Hepatocyte (in vitro differentiated cells): ENCODE data around the gene RRAGB. TPM values are rescaled to one million over a fixed set of nuclear protein-coding genes. Genes with fewer than 3 reads are reported as not detected.
"Not testable (repeated sequence)": the region's sequence is repeated elsewhere in the genome, so short reads cannot be mapped to it uniquely, and the experiment has no call there.

Experiments
- DNase-seq: peaks from one replicate; pipeline ENCODE4 v3.0.0-alpha.2; 2016; ENCODE audit warnings: low spot score
- H2AFZ ChIP-seq: fragments of 200-600 bp; sonication (generic); 2 replicates; pipeline ENCODE4 v1.6.0; 2016; ENCODE audit warnings: antibody characterized with exemption, mild to moderate bottlenecking
- H3K27ac ChIP-seq: fragments of 200-600 bp; sonication (generic); 2 replicates; pipeline ENCODE4 v1.5.1; 2016; ENCODE audit warnings: mild to moderate bottlenecking
- H3K27me3 ChIP-seq: fragments of 200-600 bp; sonication (generic); 2 replicates; pipeline ENCODE4 v1.6.1; 2016
- H3K36me3 ChIP-seq: fragments of 200-600 bp; sonication (generic); replicated peaks from 2 replicates; pipeline ENCODE4 v1.5.1; 2016; ENCODE audit warnings: low read depth; ENCODE audit not compliant: insufficient read depth
- H3K4me1 ChIP-seq: fragments of 200-600 bp; sonication (generic); 2 replicates; pipeline ENCODE4 v1.5.1; 2016; ENCODE audit warnings: mild to moderate bottlenecking, moderate library complexity; ENCODE audit not compliant: insufficient read depth
- H3K4me2 ChIP-seq: fragments of 200-600 bp; sonication (generic); 2 replicates; pipeline ENCODE4 v1.6.0; 2016
- H3K4me3 ChIP-seq: fragments of 200-600 bp; sonication (generic); 2 replicates; pipeline ENCODE4 v1.5.1; 2016; ENCODE audit warnings: mild to moderate bottlenecking
- H3K79me2 ChIP-seq: fragments of 200-600 bp; sonication (generic); 2 replicates; pipeline ENCODE4 v1.6.0; 2017; ENCODE audit warnings: mild to moderate bottlenecking
- H3K9me2 ChIP-seq: fragments of 200-600 bp; sonication (generic); replicated peaks from 2 replicates; pipeline ENCODE4 v1.6.0; 2017; ENCODE audit warnings: mild to moderate bottlenecking; ENCODE audit not compliant: insufficient read depth
- H3K9me3 ChIP-seq: fragments of 200-600 bp; sonication (generic); 2 replicates; pipeline ENCODE4 v1.5.1; 2016; ENCODE audit warnings: low read depth, mild to moderate bottlenecking
- H4K20me1 ChIP-seq: fragments of 200-600 bp; sonication (generic); 2 replicates; pipeline ENCODE4 v1.6.0; 2016; ENCODE audit warnings: mild to moderate bottlenecking; ENCODE audit not compliant: insufficient read depth, poor library complexity, severe bottlenecking
- EZH2 ChIP-seq: fragments of 200-600 bp; sonication (generic); IDR thresholded peaks from 2 replicates; pipeline ENCODE4 v1.6.1; 2016; ENCODE audit warnings: antibody characterized with exemption, mild to moderate bottlenecking, borderline replicate concordance
- EZH2phosphoT487 ChIP-seq: fragments of 200-600 bp; sonication (generic); IDR thresholded peaks from one replicate; pipeline ENCODE4 v1.6.1; 2018; ENCODE audit warnings: antibody characterized with exemption, mild to moderate bottlenecking, low read depth, moderate library complexity; ENCODE audit not compliant: unreplicated experiment, severe bottlenecking
- WGBS: methylation state at CpG from one replicate; pipeline ENCODE4 v1.1.6; 2016; ENCODE audit warnings: low lambda C conversion rate; ENCODE audit errors: missing lambda C conversion rate; 5-methylcytosine and 5-hydroxymethylcytosine counted together
- polyA plus RNA-seq: library from polyadenylated mRNA; unstranded; fragments of >200 nt; fragmentation: Nextera tagmentation; extraction: Ambion mirVana; gene quantifications from 2 replicates; pipeline ENCODE4 v1.2.1, GENCODE V29; 2016
- total RNA-seq: library from RNA; depleted of rRNA; stranded (reverse); fragments of >200 nt; gene quantifications from 2 replicates; pipeline ENCODE4 v1.2.3, GENCODE V29; 2014
- TF ChIP-seq, protein P1 (sequence below): fragments of 200-600 bp; sonication (generic); IDR thresholded peaks from 2 replicates; pipeline ENCODE4 v1.5.1; 2016; ENCODE audit warnings: antibody characterized with exemption, mild to moderate bottlenecking; ENCODE audit not compliant: poor library complexity

RRAGB gene, protein sequence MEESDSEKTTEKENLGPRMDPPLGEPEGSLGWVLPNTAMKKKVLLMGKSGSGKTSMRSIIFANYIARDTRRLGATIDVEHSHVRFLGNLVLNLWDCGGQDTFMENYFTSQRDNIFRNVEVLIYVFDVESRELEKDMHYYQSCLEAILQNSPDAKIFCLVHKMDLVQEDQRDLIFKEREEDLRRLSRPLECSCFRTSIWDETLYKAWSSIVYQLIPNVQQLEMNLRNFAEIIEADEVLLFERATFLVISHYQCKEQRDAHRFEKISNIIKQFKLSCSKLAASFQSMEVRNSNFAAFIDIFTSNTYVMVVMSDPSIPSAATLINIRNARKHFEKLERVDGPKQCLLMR
- total RNA-seq = 16.3 and 26.6 TPM in 2 replicates
- 23.2 and 25.5 TPM in 2 replicates for polyA plus RNA-seq

DNA sequence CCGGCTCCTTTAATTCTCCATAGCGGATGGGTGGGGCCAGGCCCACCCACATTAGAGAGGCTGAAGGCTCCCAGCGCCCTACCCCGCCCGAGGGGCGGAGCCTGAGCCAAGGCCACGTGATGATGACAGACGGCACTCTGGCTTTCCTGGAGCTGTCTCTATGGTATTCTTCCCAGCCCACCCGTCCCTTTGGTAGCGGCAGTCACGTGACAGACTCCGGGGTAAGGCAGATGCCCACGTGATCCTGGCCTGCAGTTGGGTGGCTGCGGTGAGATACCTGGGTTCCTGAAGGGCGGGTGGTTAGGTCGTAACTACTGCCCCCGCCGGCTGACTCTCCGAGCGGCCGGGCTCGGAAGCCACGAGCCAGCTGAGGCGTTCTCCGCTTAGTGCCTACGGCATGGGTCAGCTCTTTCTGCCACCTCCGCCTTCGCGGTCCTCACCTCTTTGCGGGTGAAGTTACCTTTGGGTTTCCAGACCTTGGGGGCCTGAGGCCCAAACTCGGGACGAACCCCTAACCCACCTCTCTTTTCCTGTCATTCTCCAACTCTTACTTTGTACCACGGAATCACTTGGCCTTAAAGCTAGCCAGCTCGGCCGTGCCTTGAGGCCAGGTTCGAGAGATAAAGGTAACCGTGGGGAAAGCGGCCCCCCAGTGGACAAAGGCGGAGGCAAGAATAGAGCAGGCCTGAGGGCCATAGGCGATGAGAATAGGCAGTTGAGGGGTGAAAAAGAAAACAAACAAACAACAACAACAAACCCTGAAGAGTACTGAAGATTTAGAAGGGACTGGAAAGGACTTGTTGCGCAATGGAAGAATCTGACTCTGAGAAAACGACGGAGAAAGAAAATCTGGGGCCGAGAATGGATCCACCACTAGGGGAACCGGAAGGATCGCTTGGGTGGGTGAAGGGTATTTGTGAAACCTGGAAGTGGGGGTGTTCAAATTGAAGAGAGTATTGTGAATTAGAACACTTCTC, at the start of gene RRAGB:
Gene RRAGB (plus strand): TSS at position 229 of the 977 bp plus-strand sequence. CDS start 579 bp downstream, at position 808.
- Histone ChIP-seq H3K27me3 (no peaks in the 10 kb centered on the region), H3K27ac (peak within 1 kb of the TSS; percentile 92), H2AFZ (peak within 1 kb of the TSS; percentile 60), H3K9me2 (no peaks in the 10 kb centered on the region), H4K20me1 (no peaks in the 10 kb centered on the region), H3K4me1 (peaks cover 6% of the 10 kb centered on the region), H3K4me2 (peak within 1 kb of the TSS; percentile 78), H3K79me2 (peaks cover 18% of the 10 kb centered on the region), H3K4me3 (peak within 1 kb of the TSS; percentile 23), H3K36me3 (no peaks in the 10 kb centered on the region), H3K9me3 (no peaks in the 10 kb centered on the region)
- TF ChIP-seq, protein P1, sequence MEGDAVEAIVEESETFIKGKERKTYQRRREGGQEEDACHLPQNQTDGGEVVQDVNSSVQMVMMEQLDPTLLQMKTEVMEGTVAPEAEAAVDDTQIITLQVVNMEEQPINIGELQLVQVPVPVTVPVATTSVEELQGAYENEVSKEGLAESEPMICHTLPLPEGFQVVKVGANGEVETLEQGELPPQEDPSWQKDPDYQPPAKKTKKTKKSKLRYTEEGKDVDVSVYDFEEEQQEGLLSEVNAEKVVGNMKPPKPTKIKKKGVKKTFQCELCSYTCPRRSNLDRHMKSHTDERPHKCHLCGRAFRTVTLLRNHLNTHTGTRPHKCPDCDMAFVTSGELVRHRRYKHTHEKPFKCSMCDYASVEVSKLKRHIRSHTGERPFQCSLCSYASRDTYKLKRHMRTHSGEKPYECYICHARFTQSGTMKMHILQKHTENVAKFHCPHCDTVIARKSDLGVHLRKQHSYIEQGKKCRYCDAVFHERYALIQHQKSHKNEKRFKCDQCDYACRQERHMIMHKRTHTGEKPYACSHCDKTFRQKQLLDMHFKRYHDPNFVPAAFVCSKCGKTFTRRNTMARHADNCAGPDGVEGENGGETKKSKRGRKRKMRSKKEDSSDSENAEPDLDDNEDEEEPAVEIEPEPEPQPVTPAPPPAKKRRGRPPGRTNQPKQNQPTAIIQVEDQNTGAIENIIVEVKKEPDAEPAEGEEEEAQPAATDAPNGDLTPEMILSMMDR = peak; percentile 60
- TF ChIP-seq EZH2phosphoT487 = no peak
- WGBS = 42% methylated on average over 42 of the region's 46 CpGs
- peak; percentile 96 for DNase-seq

DNA sequence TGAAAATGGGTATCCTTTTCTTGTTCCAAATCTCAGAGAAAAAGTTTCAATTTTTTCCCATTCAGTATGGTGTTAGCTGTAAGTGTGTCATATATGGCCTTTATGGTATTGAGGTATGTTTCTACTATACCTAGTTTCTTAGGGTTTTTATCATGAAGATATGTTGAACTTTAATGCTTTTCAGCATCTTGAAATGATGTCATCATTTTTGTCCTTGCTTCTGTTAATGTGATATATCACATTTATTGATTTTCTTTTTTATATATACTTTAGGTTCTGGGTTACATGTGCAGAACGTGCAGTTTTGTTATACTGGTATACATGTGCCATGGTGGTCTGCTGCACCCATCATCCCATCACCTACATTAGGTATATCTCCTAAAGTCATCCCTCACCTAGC, 49.5 kb upstream of the RRAGB start:
- H4K20me1 ChIP-seq = no peaks in the 10 kb centered on the region
- TF ChIP-seq, protein P1 = no peak
- TF ChIP-seq EZH2 (no peak), EZH2phosphoT487 (no peak)
- H3K4me2 ChIP-seq = no peak overlapping the region
- no peaks in the 10 kb centered on the region for H3K36me3 ChIP-seq
- no peaks in the 10 kb centered on the region for H3K9me2 ChIP-seq
- 6% methylated on average over 1 of the region's 1 CpG for WGBS
- no peaks in the 10 kb centered on the region for H3K79me2 ChIP-seq
- H3K27ac ChIP-seq = no peak overlapping the region
- peaks cover 4% of the 10 kb centered on the region for H3K9me3 ChIP-seq
- no peak for DNase-seq
- no peaks in the 10 kb centered on the region for H3K4me1 ChIP-seq
- no peaks in the 10 kb centered on the region for H3K27me3 ChIP-seq
- H2AFZ ChIP-seq = no peak overlapping the region
- no peak overlapping the region for H3K4me3 ChIP-seq

DNA sequence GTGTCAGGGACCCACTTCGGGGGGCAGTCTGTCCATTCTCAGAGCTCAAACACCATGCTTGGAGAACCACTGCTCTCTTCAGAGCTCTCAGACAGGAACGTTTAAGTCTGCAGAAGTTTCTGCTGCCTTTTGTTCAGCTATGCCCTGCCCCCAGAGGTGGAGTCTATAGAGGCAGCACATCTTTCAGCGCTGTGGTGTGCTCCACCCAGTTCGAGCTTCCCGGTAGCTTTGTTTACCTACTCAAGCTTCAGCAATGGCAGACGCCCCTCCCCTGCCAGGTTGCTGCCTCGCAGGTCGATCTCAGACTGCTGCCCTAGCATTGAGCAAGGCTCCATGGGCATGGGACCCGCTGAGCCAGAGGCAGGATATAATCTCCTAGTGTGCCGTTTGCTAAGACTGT, 29.0 kb upstream of the RRAGB start:
- H3K4me2 ChIP-seq, H3K4me1 ChIP-seq, H3K27ac ChIP-seq, H3K27me3 ChIP-seq, H3K4me3 ChIP-seq, H3K9me3 ChIP-seq, DNase-seq, H4K20me1 ChIP-seq, H3K79me2 ChIP-seq, H3K36me3 ChIP-seq, H3K9me2 ChIP-seq, H2AFZ ChIP-seq: not testable (repeated sequence)
- WGBS = 74% methylated on average over 10 of the region's 10 CpGs
